NCI-H748 (cell line): ENCODE data around the gene CLCA4.
"Not testable (repeated sequence)": the region's sequence is repeated elsewhere in the genome, so short reads cannot be mapped to it uniquely, and the experiment has no call there.

Experiments used
- DNase-seq: peaks from one replicate; lab custom pipeline; 2025; ENCODE audit not compliant: unreplicated experiment; lab: John Stamatoyannopoulos, UW

The CLCA4 gene

DNA sequence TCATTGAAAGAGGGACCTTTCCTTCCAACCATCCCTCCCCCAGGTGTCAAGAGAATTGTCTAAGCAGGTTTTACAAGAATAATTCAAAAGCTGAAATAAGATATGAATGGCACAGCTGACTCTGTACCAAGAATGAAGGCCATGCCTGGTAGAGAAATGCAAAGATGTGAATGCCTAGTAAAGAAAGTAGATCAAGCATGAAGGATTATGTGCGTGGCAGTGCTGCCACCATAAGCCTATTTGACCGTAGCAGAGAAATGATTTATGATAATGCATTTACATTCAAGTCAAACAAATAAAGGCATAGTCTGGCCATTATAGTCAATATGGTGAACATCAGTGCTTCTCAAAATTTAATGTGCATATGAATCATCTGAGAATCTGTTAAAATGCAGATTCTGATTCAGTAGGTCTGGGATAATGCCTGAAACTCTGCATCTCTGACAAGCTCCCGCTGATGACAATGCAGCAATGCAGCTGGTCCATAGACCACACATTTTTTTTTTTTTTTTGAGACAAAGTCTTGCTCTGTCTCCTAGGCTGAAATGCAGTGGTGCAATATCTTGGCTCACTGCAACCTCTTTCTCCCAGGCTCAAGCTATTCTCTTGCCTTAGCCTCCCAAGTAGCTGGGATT, 16.6 kb upstream of the CLCA4 start:
- DNase-seq: no peak

DNA sequence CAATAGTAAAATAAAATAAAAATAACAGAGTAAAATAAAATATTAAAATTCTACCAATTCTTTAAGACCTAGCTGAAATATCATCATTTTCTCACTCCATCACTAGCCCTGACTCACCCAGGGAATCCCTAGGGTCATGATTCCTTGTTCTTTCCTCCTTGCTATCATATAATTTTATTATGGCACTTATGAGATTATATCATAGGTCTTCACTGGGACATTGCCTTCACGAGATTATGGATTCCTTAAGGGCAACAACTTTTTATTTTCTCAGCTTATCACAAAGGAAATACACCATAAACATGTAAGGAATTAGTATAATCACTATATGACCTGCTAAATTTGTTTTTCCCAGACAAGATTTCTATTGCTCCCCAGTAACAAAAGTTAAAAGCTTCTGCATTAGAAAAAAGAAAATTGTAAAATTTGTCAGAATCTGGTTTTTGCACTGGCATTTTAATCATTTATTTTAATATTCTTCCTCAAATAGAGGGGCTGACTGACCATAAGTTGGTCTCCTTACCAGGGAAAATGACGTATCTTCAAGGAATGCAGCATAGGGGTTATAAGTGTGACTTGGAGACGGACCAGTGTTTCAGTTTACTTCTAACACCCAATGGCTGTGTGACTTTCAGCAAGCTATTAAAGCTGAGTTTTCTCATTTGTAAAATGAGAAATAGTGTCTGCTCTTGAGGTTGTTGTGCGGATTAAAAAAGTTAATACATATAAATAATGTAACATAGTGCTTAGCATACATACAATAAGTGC, 8.8 kb upstream of the CLCA4 start:
- no peak for DNase-seq

DNA sequence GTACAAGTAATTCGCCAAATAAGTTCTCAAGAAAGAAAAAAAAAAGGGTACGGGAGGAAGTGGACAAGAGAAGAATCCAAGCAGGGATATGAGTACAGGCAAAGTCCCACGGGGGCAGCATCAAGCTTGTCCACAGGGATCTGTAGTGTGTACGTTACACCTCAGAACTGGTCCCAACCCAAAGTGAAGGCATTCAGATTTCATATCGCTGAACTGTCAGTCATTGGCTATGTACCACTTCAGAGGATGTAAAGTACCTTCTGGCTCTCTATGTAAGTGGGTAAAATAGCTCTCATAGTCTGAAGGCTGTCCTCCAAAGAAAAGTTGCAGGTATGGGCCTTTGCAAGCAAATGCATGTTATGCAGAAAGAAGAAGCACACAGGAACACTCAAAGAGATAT, 8.1 kb upstream of the CLCA4 start:
- no peak for DNase-seq

DNA sequence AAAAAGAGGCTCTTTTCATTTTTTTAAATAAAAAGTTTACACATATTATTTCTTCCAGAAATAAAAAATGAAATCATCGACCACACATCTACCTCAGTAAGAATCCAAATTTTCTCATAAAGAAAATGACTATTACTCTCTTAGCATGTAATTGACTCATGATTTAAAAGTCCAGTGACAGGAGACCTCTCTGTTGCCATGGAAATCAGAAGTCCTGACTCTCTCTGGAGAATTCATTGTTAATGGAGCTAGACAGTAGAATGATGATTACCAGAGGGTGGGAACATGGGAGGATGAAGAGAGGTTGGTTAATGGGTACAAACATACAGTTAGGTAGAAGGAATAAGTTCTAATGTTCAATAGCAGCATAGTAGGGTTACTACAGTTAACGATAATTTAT, 5.0 kb upstream of the CLCA4 start:
- peak; percentile 6 for DNase-seq

DNA sequence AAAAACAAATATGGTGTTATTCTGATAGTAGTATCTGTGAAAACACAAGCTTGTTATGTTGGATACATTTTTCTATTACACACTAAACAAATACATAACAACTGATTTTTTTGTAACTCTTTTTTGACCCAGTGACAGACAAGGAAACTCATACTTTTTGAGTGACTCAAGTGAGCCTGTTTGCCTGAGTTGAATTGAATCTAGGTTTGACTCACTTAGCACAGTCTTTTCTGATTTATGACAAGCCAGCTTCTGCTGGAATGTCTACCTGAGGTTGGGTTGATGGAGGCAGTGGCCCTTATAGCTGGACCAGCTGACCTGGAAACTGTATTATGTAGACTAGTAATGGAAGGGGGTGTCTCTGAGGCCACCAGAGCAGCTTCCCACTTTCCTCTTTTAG, 4.2 kb upstream of the CLCA4 start:
- no peak for DNase-seq

DNA sequence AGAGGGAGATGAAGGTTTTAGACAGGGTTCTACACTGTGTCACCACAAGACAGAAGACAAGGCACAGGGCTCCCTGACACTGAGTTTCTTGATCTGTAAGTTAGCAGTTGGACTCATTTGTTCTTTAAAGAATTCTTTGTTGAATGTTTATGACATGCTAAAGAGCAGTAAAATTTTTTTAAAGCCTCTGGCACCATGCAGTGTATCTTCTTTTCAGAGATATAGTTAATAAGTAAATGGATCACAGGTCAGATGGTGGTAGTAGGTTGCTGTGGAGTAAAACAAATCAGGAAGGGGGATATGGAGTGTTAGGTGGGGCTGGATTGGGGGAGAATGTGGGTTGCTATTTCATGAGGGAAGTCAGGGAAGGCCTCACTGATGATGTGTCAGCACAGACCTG, 2.0 kb downstream of the CLCA4 start:
- DNase-seq: no peak

DNA sequence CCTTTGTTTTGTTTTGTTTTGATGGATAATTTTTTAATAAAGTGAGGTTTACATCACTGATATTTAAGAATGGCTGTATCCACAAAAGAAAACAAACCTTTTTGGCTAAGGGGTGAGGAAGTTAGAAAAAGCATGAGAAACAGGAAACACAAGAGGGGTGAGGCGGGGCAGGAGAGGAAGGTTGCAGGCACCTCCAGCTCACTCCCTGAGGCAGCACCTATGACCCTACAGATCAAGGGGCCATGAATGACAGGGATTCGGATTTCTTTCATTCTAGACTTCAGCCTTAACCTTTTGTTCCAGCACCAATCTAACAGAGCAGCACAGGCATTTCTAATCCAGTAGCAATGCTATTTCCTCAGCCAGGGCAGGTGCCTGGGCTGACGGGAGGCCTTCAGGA, 4.4 kb downstream of the CLCA4 start:
- DNase-seq: no peak

DNA sequence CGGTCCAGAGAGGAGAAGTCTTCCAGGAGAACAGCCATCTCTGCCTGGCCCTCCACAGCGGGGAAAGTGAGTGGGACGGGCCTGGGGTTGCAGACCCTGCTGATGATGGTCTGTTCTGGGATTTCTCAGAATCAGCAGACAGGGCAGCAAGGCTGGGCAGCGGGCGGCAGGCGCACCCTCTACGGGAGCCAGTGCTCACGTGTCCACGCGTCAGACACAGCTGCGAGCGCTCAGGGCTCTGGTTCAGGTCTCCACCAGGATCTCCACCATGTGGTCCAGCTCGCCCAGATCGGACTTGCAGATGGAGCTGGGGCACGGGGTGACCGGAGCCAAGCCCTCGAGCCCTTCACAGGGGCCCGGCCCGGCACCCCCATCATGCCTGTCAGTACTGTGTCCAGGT, 5.5 kb downstream of the CLCA4 start:
- DNase-seq: no peak

DNA sequence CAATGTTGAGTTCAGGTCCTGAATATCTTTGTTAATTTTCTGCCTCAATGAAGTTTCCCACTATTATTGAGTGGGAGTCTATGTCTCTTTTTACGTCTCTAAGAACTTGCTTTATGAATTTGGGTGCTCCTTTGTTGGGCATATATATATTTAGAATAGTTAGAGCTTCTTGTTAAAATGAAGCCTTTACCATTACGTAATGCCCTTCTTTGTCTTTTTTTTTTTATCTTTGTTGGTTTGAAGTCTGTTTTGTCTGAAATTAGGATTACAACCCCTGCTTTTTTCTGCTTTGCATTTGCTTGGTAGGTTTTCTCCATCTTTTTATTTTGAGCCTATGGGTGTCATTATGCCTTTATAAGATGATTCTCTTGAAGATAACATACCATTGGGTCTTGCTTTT, 10.9 kb downstream of the CLCA4 start:
- no peak for DNase-seq

DNA sequence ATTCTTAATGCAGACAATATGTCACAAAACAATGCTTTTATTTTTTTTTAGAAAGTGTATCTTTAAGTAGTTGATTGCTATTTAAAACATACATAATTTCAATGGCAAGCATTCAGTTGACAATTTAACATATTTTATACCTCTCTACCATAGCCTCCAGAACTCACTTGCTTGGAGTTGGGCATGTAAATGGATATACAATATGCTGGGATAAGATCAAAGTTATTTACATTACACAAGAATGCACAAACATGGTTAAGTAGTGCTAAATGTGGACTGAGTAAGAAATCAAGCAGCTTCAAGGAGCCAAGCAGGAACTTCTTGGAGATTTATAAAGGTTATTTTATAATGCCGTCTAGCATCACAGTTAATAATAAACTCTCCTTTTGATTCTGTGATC, 17.0 kb downstream of the CLCA4 start:
- no peak for DNase-seq

DNA sequence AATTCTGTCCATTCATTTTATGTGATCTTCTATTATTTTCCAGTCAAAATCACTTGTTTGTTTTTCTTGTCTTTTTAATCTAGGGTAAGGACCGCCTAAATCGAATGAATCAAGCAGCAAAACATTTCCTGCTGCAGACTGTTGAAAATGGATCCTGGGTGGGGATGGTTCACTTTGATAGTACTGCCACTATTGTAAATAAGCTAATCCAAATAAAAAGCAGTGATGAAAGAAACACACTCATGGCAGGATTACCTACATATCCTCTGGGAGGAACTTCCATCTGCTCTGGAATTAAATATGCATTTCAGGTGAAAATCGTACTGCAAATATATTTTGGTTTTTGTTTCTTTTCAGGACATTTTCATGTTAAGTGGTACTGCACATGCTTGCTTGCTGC, 20.5 kb downstream of the CLCA4 start:
- DNase-seq: peak; percentile 11

DNA sequence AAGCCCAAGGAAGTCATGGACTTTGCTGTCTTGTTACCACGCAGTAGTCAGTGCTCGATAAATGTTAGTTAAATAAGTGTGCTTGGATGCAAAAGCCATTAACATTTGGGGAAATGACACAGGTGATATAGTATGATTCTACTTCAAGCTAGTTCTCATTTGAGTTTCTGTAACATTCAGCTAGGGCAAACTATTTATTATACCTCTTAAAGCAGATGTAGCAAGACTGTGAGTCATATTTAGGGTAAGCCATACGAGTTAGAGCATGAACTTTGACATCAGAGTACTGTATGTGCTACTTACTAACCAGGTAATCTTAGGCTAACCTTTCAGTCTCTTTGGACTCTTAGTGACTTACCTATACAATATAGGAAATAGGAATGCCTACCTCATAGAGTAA, 21.0 kb downstream of the CLCA4 start:
- no peak for DNase-seq

DNA sequence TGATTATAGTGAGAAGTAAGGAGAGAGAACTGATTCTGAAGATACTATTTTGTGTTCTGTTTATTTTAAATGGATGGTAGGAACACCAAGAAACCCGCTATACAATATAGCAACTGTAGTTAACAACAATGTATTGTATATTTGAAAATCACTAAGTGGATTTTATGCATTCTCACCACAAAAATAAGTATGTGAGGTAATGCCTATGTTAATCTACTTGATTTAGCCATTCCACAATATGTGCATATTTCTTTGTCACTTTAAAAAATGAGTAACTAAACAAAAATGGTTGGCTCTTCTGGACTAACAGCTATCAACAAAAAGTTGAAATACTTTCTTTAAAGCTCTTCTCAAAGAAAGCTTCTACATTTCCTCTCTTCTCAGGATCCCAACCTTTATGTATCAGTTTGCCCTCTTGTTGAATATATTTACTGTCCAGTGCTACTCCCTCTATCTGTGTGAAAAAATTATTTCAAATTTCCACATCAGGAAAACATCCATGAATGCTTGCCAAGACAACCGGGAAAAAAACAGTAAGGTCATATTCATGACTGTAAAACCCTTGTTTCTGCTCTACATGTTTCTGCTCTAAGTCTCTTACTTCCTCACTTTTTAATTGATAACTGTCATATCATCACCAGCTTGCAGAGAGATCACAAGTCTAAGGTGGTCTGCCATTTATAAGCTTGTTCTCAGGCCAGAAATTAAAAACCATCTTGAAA, 27.0 kb downstream of the CLCA4 start:
- no peak for DNase-seq

DNA sequence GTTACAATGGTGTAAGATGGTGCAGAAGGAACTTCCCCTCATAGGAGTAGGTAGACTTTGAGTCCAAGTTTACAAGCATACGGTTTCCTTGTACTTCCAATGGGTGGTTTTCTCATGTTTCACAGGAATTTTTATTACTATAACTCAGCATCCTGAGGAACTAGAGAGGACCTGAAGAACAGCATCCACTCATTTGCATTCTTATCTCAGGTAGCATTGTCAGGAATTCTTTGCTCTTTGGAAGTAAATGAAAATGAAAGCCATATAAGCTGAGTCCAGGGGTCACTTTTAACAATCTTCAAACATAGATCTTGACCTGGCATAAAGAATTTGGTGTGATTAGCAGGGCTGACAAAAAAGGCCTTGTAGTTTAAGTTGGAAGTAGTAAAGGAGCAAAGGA, 34.4 kb downstream of the CLCA4 start:
- DNase-seq: no peak

DNA sequence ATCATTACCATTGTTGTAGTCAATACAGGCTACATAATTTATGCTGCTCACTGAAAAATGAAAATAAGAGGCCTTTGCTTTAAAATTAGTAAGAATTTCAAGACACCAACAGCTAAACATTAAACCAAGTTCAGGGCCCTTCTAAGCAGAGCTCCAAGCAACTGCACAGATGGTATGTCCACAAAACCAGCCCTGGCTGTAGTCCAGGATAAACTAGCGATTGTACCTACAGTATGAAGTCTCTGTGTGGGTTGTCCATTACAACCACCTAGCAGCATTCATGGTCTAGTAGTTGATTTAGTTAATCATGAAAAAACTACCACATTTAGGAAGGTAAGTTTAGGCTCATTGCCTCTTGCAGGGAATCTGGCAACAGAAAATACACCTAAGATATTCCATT, 35.3 kb downstream of the CLCA4 start:
- no peak for DNase-seq

DNA sequence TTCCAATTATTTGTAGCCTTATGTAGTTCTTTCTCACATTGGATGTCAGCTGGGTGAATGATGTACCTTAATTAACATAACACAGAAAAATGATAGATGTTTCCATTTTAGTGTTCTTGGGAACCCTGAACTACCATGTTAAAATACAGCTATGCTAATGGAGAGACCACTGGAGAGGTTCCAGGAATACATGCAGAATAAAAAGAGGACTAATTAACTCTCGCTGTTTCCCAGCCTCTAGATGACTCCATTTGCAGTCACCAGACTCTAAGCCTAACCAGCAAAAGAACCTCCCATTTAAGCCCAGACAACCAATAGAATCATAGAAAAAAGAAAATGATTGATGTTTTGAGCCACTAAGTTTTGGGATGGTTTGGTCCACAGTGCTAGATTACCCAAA, 36.2 kb downstream of the CLCA4 start:
- DNase-seq: no peak

DNA sequence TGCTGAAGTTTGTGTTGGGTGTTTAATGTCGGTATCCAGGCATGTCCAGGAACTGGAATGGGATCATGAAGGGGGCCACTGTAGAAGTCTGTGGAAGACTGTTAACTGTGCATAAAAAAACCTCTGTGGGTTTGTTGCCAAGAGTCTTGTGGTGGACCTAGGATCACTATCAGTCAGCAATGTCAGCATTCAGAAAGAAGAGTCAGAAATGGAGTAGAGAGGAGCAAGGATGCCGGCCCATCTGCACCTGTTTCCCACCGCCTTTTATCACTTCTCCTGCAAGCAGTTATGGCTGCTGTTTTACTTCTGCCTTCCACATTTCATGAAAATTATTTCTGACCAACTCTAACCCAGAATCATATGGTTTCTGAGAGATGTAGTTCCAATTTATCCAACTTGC, 36.7 kb downstream of the CLCA4 start:
- no peak for DNase-seq

DNA sequence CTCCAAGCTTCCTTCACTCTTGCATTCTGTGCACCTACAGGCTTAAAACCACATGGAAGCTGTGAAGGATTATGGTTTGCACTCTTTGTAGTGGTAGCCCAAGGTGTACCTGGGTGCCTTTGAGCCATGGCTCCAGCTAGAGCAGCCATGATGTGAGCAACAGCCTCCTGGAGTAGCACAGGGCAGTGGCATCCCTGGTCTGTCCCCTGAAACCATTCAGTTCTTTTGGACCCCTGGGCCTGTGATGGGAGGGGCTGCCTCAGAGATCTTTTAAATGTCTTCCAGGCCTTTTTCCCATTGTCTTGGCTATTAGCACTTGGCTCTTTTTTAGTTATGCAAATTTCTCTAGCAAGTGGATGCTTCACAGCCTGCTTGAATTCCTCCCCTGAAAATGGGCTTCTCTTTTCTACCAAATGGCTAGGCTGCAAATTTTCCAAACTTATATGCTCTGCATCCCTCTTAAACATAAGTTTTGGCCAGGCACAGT, 47.4 kb downstream of the CLCA4 start:
- DNase-seq: no peak

DNA sequence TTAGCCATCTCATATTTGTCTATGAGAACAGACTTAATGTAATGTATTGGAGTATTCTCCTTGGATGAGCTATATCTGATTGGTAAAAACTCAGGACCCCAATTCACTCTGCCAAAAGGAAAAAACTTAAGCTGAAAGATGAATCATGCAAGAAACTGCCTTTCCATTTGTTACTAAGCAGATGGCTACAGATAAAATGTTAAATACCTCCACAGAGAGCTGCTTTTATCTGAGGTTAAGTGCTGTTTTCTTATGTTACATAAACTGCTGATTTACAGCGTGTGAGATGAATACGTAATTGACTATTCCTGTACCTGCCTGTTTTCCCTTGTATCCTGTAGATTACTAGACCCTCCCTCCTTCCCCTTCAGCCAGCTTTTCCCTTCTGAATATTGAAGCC, 49.3 kb downstream of the CLCA4 start:
- no peak for DNase-seq

DNA sequence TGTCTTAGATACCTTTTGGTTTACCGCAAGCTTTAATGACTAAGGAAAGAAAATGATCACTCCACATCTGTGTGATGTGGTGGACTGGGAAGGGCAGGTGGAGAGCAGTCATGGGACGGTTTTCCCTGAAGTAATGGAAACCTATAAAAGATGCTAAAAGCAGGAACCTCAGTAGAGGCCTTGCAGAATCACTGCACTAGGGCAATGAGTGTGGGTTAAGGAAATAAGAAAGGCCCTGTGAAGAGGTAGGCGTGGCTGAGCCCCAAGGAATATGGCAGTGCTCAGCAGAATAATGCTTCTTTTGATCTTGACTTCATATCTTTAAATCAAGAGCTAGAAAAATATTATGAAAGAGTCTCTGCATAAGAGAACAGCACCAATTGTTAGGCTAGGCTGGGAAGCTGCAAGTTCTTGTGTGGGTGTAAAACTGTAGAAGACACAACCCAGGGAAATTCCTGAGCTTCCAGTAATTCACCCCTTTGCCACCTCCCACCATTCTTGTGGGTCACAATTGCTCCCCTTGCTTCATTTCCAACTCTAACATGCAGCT, 49.9 kb downstream of the CLCA4 start:
- DNase-seq: no peak

DNA sequence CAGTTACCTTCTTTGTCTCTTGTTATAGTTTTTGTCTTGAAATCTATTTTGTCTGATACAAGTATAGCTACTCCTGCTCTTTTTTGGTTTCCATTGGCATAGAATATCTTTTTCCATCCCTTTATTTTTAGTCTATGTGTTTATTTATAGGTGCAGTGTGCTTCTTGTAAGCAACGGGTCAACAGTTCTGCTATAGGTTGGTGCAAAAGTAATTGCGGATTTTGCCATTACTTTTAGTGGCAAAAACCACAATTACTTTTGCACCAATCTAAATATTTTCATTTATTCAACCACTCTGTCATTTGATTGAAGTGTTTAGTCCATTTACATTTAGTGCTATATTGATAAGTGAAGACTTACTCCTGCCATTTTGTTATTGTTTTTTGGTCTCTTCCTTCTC, 59.2 kb downstream of the CLCA4 start:
- not testable (repeated sequence) for DNase-seq

DNA sequence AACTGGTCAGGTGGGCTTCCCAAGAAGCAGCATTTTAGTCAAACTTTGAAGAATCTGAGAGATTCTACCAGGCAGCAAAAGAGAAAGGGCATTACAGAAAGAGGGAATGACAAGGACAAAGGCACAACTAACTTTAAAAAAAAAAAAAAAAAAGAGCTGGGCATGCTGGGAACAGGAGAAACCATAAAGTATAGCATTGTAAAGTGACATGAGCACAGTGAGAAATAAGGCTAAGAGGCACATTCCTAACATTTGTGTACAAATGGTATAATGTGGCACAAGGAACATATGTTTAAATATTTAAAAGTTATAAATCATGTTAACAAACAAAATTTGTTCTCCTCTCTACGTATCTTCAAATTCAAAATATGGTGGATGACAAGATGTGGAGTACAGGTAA, 69.6 kb downstream of the CLCA4 start:
- no peak for DNase-seq
